ENCODE results near the gene CAPN8. TPM values are rescaled to one million over a fixed set of nuclear protein-coding genes. Genes with fewer than 3 reads are reported as not detected.

CAPN8 gene
- total RNA-seq, result 0.82 TPM

GRCh38 chr1:223665592-223666312, at the start of gene CAPN8:
TSS of gene CAPN8 (minus strand) at chr1:223665701. CDS start at chr1:223665646, 55 bp downstream.

GRCh38 chr1:223712194-223712849, 46.8 kb upstream of the CAPN8 start, which contains the start of gene CAPN2:
TSS of gene CAPN2 (plus strand) at chr1:223712539. CDS start at chr1:223712641, 102 bp downstream.

Other genes starting within 250 kb of the CAPN8 start
- 87.5 TPM for gene CAPN2, start 46.8 kb upstream of the CAPN8 start, total RNA-seq
- 75.5 TPM for gene TP53BP2, start 180.2 kb upstream of the CAPN8 start, total RNA-seq